Heart left ventricle (tissue), 13 donors: Measurements from ENCODE around the gene DIP2C.
"Not testable (repeated sequence)": the region's sequence is repeated elsewhere in the genome, so short reads cannot be mapped to it uniquely, and the experiment has no call there.

Experiments
- CTCF ChIP-seq, 12 donors: fragments of 200-600 bp; sonication (generic) in 4 of 12; IDR thresholded peaks; one replicate each; pipeline versions ENCODE4 v1.5.0 to v1.8.0; 2018 to 2022; ENCODE audit warnings: antibody characterized with exemption in 12 of 12, mild to moderate bottlenecking in 5 of 12
- POLR2A ChIP-seq, 2 donors: fragments of 450-650 bp; IDR thresholded peaks; one replicate each; pipeline ENCODE4 v1.6.1; 2017; ENCODE audit warnings: antibody characterized with exemption in 2 of 2, mild to moderate bottlenecking in 2 of 2, moderate library complexity in 2 of 2
- donor health status: ischemic (EF 13 %, LVEDD 7.1; RV severe dilation, severe dysfunction).
- donor health status: DM: no; HTN: yes; CAD: no.
- donor health status: DM: no; HTN: no; CAD: no.
- donor health status: ischemic (EF 25% LVEDD 6.9; RV normal size, moderate dysfunction).
- donor health status: ischemic (EF 25% LVEDD 5.7; RV mildly dilated, moderate dysfunction).
- donor health status: ischemic (EF 35%, LVEDD 5.7; RV mildly dilated, moderate dysfunction).
- donor health status: nonischemic (EF 11% LVEDD 7.7; RV severe dilation, severe dysfunction).
- donor health status: DM: yes; HTN: yes; CAD: no.
- donor health status: PGD.
- donor health status: ischemic (EF 29% LVEDD 5.4; RV normal size, mild dysfunction).
- donor health status: nonischemic (EF 23%, LVEDD 6.1; RV moderate dilation, normal function).

GRCh38 chr10:479706-480497, 209.6 kb downstream of the DIP2C start:
- not testable (repeated sequence) for TF ChIP-seq CTCF, POLR2A (IDR thresholded peaks at IDR 0.05)
